ENCODE measurements around the gene HMGB4.

- TF ChIP-seq CTCF (IDR thresholded peaks at IDR 0.05; ENCODE audit: low read depth, low read length): no peak
- no peak for TF ChIP-seq EZH2phosphoT487 (IDR thresholded peaks at IDR 0.05; ENCODE audit: low read depth)
These were observed 39.6 kb upstream of the HMGB4 start for GRCh38 chr1:33824321-33824720.

All from OCI-LY3 (cell line).